ENCODE results near the gene DCHS2.

Gene DCHS2

GRCh38 chr4:154406018-154406795 lies 85.4 kb downstream of the DCHS2 start:
- H3K4me3 ChIP-seq (ENCODE audit: low read depth, low read length) = no peak overlapping the region

GRCh38 chr4:154399259-154399974 lies 92.2 kb downstream of the DCHS2 start:
- H3K4me3 ChIP-seq (ENCODE audit: low read depth, low read length) = no peak overlapping the region

DNA sequence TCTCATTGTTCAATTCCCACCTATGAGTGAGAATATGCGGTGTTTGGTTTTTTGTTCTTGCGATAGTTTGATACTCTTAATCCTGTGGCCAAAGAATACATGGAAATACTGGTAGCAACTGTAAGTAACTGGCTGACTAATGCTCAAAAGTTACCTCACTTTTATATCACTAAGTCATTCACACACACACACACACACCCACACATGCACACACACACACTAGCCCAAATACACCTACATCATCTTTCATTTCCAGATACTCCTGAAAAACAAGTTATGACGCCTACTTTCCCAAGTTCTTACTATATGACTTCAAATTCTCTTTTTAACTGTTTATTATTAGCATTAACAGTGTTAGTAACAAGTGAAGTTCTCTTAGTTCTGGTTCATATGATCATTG lies 101.3 kb downstream of the DCHS2 start:
- H3K4me3 ChIP-seq (ENCODE audit: low read depth, low read length) = no peak overlapping the region

GRCh38 chr4:154389148-154389547 lies 102.5 kb downstream of the DCHS2 start:
- H3K4me3 ChIP-seq (ENCODE audit: low read depth, low read length) = no peak overlapping the region

DNA sequence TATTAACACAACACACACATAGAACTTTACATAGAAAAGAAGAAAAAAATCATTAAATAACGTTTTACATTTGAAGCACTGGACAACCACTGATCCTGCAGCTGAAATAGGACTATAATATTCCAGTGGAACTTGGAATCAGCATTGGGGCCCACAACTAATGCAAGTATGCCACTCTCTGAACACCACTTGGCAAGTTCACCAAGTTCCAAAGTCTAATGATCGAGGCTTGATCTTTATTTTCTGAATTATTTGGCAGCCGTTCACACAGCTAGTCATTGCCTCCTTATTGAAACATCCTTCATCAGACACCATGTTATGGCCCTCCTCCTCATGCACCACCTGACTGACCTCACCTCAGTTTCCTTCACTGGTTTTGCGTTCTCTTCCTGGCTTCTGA lies 107.6 kb downstream of the DCHS2 start:
- H3K4me3 ChIP-seq (ENCODE audit: low read depth, low read length) = no peak overlapping the region

DNA sequence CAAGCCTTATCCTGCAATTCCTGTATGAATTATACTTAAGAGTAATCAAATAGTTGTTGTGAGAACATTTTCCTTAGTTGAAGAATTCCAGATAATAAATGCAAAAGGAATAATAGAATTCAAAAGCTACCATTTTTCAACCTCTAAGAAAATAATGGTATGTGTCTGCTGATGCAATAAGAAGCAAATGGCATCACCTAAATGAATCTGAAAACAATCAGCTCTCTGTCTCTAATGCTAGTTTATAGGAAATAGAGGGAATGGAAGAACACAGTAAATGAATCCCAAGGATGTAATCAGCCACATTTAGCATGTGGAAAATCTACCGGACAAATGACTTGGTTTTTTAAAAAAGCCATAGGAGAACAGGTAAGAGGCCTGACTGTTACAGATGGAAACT lies 115.1 kb downstream of the DCHS2 start:
- no peak overlapping the region for H3K4me3 ChIP-seq (ENCODE audit: low read depth, low read length)

- no peak overlapping the region for H3K4me3 ChIP-seq (ENCODE audit: low read depth, low read length)
These were observed 123.5 kb downstream of the DCHS2 start for GRCh38 chr4:154368060-154368459.

GRCh38 chr4:154367659-154368058 lies 123.9 kb downstream of the DCHS2 start:
- H3K4me3 ChIP-seq (ENCODE audit: low read depth, low read length) = no peak overlapping the region

- no peak overlapping the region for H3K4me3 ChIP-seq (ENCODE audit: low read depth, low read length)
These were observed 124.6 kb downstream of the DCHS2 start for GRCh38 chr4:154366956-154367355.

DNA sequence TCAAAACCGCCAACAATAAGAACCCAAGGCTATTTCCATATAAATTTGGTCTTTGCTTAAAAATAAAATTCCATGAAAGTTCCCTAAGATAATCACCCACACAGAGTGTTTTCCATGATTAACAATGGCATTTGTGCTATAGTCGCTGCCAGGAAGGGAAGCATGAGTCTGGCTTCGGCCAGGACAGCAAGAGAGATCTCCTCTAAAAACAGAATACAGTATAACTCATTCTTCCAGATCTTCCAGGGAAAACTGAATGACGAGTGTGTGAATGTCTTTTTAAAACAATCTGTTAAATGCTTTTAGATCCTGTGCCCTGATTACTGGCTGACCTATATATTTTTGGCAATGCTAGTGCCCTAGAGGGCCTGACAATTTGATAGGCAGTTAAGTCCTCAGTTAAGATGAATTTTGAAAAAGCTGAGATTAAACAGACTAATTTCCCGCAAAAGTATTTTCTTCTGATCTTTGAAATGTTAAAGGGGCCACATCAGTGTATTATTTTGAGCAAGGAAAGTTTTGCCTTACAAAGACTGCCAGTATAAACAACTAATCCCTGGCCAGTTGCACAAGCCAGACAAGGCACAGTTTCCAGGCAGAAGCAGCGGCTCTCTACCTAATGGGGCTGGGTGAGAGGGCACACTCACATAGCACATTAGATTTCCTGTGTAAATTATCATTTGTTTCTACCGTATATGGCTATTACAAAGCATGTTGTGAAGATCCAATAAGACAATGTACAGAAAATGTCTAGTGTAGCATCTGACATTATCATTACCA lies 127.3 kb downstream of the DCHS2 start:
- no peak overlapping the region for H3K4me3 ChIP-seq (ENCODE audit: low read depth, low read length)

DNA sequence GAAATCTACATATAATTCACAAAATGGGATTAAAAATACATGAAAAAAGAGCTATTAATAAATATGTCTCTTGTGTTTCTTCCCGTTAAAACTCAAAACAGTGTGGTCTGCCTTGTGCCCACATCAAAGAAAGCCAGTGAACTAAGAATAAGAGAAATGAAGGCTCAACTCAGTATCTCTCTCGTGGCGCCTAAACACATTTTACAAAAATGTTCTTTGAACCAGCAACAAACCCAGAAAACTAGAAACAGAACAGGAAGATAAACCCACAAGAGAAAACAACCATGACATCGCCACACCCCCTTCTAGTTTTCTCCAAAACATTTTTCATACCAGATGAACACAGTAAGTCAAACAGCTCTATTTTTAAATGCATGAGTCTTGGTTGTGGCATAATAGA lies 130.1 kb downstream of the DCHS2 start:
- no peak overlapping the region for H3K4me3 ChIP-seq (ENCODE audit: low read depth, low read length)

DNA sequence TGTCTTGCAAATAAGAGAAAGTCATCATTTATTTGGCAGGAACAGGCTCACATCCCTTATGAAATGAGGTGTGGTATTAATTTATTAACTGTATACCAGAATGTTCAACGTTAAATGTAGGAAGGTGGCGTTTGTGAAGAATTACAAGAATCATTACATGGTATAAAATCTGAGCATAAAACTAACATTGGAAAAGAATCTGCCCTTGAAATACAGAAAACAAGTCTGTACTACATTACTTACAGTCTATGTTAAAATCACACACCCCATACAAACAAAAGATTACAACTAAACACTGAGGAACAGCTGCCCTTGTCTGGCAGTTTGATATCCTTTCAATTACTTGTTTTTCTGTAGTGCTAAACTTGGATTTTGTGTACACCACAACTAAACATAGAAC lies 131.1 kb downstream of the DCHS2 start:
- no peak overlapping the region for H3K4me3 ChIP-seq (ENCODE audit: low read depth, low read length)

GRCh38 chr4:154354883-154355282 lies 136.7 kb downstream of the DCHS2 start:
- H3K4me3 ChIP-seq (ENCODE audit: low read depth, low read length) = no peak overlapping the region

DNA sequence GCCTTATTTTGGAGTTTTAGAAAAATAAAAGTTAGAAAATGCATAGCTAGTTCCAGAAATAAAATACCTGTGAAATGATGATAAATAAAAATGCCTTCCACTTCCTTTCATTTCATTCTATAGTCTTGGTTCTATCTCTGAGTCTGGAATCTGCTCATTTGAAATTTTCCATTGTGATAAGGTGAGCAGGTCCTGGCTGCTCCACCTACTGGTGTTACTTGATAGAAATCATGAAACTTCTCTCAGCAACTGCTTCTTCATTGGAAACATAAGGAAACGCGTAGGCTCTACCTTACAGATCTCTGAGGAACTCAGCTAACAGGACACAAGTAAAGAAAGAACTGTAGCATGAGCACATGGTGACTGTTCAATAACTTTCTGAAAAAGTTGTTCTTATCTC lies 141.8 kb downstream of the DCHS2 start:
- H3K4me3 ChIP-seq (ENCODE audit: low read depth, low read length) = no peak overlapping the region

- no peak overlapping the region for H3K4me3 ChIP-seq (ENCODE audit: low read depth, low read length)
These were observed 142.9 kb downstream of the DCHS2 start for GRCh38 chr4:154348657-154349056.

- H3K4me3 ChIP-seq (ENCODE audit: low read depth, low read length) = no peak overlapping the region
These were observed 146.2 kb downstream of the DCHS2 start for GRCh38 chr4:154345359-154345758.

DNA sequence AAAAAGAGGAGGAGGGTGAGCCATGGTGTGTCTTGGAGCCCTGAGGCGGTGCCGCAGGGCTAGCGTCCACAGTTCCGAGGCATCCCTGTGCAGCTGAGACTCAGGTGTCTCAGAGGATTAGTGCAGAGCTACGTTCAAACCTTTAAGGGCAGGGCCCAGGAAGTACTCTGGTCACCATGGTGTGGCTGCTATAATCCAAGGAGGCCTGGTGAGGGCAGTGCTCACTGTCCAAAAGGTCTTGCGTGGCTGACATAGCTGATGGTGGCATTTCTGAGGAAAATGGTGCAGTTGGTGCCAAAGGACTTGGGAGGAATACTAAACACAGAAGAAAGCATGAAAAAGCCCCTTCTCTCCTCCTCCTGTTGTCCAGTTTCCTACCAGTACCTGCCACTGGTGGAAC lies 146.9 kb downstream of the DCHS2 start:
- no peak overlapping the region for H3K4me3 ChIP-seq (ENCODE audit: low read depth, low read length)

GRCh38 chr4:154343651-154344050 lies 147.9 kb downstream of the DCHS2 start:
- no peak overlapping the region for H3K4me3 ChIP-seq (ENCODE audit: low read depth, low read length)

GRCh38 chr4:154341448-154341847 lies 150.2 kb downstream of the DCHS2 start:
- no peak overlapping the region for H3K4me3 ChIP-seq (ENCODE audit: low read depth, low read length)

DNA sequence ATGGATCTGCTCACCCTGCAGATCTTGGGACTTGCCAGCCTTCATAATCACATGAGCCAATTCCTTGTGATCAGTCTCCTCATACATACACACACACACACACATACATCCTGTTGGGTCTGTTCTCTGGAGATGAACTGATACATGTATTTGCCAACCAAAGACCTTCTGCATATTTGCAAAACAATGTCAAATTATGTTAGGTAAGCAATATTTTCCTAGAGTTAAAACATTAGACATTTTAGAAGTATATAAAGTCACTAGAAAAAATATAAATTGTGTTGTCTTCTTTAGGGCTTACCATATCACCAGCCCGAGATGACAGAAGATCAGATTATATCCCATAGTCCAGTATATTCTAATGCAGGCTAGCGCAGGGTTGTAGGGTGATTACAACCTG lies 156.0 kb downstream of the DCHS2 start:
- no peak overlapping the region for H3K4me3 ChIP-seq (ENCODE audit: low read depth, low read length)

DNA sequence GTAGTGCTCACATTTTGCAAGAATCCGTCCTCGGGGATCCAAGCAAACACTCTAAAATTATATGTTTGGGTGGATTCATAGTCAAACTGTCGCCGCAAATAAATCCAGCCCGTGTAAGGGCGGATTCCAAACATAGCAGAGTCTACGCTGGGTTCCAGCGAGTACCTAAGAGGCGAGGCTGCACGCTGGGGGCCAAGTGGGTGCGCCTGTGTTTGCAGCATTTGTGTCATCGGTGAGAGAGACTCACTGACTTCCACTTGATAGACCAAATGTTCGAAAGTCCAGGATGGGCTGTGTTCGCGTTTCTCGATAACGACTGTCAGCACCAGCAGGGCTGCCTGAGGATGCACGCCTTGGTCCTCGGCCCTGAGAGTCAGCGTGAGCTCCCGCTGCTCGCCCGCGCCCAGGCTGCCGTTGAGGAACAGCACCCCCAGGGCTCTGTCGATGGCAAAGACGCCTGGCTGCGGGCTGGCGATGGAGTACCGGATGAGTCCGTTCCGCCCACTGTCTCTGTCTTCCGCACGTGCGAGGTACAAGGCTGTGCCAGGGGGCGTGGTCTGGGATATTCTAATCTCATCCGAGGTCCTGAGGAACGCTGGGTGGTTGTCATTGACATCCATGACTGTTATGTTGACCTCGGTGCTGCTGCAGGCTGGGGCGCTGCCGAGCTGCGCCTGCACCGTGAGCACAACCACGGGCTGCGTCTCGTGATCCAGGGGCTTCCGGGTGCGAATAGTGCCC lies 158.7 kb downstream of the DCHS2 start:
- peak overlapping the region; percentile 14 for H3K4me3 ChIP-seq (ENCODE audit: low read depth, low read length)
